Upper lobe of left lung (tissue), 6 donors: ENCODE results near the gene HBQ1. TPM values are rescaled to one million over a fixed set of nuclear protein-coding genes. Genes with fewer than 3 reads are reported as not detected.

Source experiments
- ATAC-seq, 2 donors: fragments of 200-7000 bp; cut with Tn5 transposase; one replicate each; pipeline ENCODE4 v1.9.1; 2022; ENCODE audit warnings: mild to moderate bottlenecking in 2 of 2, moderate library complexity in 2 of 2; ENCODE audit not compliant: low FRiP score in 2 of 2
- DNase-seq, 2 donors: peaks; one replicate each; pipeline ENCODE4 v3.0.0-alpha.2; 2019 to 2020
- H3K27ac ChIP-seq, 4 donors: fragments of 200-600 bp; sonication (generic); one replicate each; pipeline ENCODE4 v1.5.1; 2016 to 2019
- H3K27me3 ChIP-seq, 4 donors: fragments of 200-600 bp; sonication (generic); one replicate each; pipeline ENCODE4 v1.5.1; 2017 to 2019
- H3K36me3 ChIP-seq, 4 donors: fragments of 200-600 bp; sonication (generic); one replicate each; pipeline ENCODE4 v1.5.1; 2016 to 2019
- H3K4me1 ChIP-seq, 4 donors: fragments of 200-600 bp; sonication (generic); one replicate each; pipeline ENCODE4 v1.5.1; 2018 to 2019
- H3K4me3 ChIP-seq, 4 donors: fragments of 200-600 bp; sonication (generic); one replicate each; pipeline ENCODE4 v1.5.1; 2017 to 2019; ENCODE audit warnings: mild to moderate bottlenecking in 2 of 4, moderate library complexity in 1 of 4
- H3K9me3 ChIP-seq, 4 donors: fragments of 200-600 bp; sonication (generic); one replicate each; pipeline ENCODE4 v1.5.1; 2018 to 2019
- CTCF ChIP-seq, 6 experiments: fragments of 450-650 bp in 4 of 6; fragments of 200-600 bp in 2 of 6; sonication (generic) in 2 of 6; IDR thresholded peaks; one replicate each; pipeline ENCODE4 v1.5.1; 2016 to 2019; ENCODE audit warnings: antibody characterized with exemption in 6 of 6
- EP300 ChIP-seq, 4 donors: sonication (generic); formaldehyde crosslinking; IDR thresholded peaks; one replicate each; pipeline ENCODE4 v1.5.1; 2017; ENCODE audit warnings: antibody characterized with exemption in 4 of 4, control low read depth in 2 of 4
- POLR2A ChIP-seq, 4 donors: fragments of 450-650 bp; IDR thresholded peaks; one replicate each; pipeline ENCODE4 v1.5.1; 2016 to 2017; ENCODE audit warnings: antibody characterized with exemption in 4 of 4, mild to moderate bottlenecking in 2 of 4
- POLR2AphosphoS5 ChIP-seq, 2 donors: sonication (generic); formaldehyde crosslinking; IDR thresholded peaks; one replicate each; pipeline ENCODE4 v1.5.1; 2017; ENCODE audit warnings: antibody characterized with exemption in 2 of 2
- WGBS, 2 donors: methylation state at CpG; one replicate each; pipeline ENCODE4 v1.1.5; 2017 to 2018; 5-methylcytosine and 5-hydroxymethylcytosine counted together
- total RNA-seq, 6 donors: library from RNA; depleted of rRNA in 4 of 6; stranded (reverse); fragments of >200 nt in 4 of 6; gene quantifications; one replicate each; pipeline versions ENCODE4 v1.1.0 to v1.2.1, GENCODE V29; 2016 to 2021
- donor health status: DM: no; HTN: no; CAD: no; lungs with moderate emphysema.
- donor health status: DM: no; HTN: yes; CAD: no; lungs with severe emphysema.

Gene HBQ1
- total RNA-seq, 6 donors from 2014 or later: not detected

DNA sequence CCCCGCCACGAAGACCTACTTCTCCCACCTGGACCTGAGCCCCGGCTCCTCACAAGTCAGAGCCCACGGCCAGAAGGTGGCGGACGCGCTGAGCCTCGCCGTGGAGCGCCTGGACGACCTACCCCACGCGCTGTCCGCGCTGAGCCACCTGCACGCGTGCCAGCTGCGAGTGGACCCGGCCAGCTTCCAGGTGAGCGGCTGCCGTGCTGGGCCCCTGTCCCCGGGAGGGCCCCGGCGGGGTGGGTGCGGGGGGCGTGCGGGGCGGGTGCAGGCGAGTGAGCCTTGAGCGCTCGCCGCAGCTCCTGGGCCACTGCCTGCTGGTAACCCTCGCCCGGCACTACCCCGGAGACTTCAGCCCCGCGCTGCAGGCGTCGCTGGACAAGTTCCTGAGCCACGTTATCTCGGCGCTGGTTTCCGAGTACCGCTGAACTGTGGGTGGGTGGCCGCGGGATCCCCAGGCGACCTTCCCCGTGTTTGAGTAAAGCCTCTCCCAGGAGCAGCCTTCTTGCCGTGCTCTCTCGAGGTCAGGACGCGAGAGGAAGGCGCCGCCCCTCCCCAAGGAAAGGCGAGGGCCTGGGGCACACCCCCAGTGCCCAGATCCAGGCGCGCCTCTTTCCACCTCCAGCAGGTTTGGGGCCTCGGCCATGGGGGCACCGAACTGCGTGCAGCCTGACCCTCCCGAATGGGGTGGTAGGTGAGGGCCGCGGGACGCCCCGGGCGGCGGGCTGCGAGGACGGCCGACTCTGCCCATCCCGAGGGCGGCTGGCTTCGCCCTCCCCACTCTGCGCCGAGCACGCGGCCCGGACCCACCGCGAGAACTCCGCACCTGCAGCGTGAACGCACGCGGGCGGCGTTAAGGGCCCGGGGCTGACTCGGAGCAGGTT lies 664 bp downstream of the HBQ1 start:
- peak overlapping the region; percentile 8 to 41 (median 28) for H3K4me3 ChIP-seq
- DNase-seq: peak; percentile 74 to 97
- no peaks in the 10 kb centered on the region for H3K9me3 ChIP-seq
- H3K4me1 ChIP-seq: peaks cover 15 to 29% (median 18%) of the 10 kb centered on the region in 4 donors
- TF ChIP-seq CTCF (IDR thresholded peaks at IDR 0.05) (no peak), POLR2AphosphoS5 (IDR thresholded peaks at IDR 0.05) (peak in 1 of 2 donors; percentile 17), POLR2A (IDR thresholded peaks at IDR 0.05) (peak in 1 of 4 donors; percentile 36)
- H3K27ac ChIP-seq: no peak overlapping the region
- no peaks in the 10 kb centered on the region for H3K36me3 ChIP-seq
- ATAC-seq: peak; percentile 37 to 89
- 2% methylated on average over 13 of the region's 89 CpGs; no CpG with 5 or more reads in 1 of the 2 donors for WGBS, 2 donors
- H3K27me3 ChIP-seq: peaks cover 0 to 40% (median 19%) of the 10 kb centered on the region in 4 donors

DNA sequence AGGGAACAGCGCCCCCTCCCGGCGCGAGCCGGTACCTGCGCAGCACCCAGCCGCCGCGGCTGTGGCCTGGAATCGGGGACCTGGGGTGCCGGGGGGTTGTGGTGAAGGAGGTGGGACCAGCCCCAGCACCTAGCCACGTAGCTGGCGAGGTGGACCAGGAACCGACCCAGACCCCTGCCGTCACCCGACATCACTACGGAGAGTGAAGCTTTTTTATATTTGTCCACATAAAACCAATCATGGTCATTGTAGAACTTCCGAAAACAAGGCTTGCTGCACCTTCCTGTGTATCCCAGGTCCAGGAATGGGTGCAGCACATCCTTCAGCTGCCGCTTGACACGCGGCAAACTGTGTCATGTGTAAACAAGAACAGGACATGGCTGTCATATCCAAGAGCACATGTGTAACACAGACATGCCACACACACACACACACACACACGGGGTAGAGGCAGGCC lies 1.3 kb downstream of the HBQ1 start:
- H3K27ac ChIP-seq: no peak overlapping the region
- no peaks in the 10 kb centered on the region for H3K9me3 ChIP-seq
- ATAC-seq (peak; percentile 8 to 89), DNase-seq (no peak)
- H3K27me3 ChIP-seq: peaks cover 0 to 40% (median 19%) of the 10 kb centered on the region in 4 donors
- H3K36me3 ChIP-seq: no peaks in the 10 kb centered on the region
- 16% methylated on average over 11 of the region's 22 CpGs; no CpG with 5 or more reads in 1 of the 2 donors for WGBS, 2 donors
- peaks cover 15 to 26% (median 18%) of the 10 kb centered on the region in 4 donors for H3K4me1 ChIP-seq
- TF ChIP-seq POLR2AphosphoS5 (IDR thresholded peaks at IDR 0.05) (no peak), CTCF (IDR thresholded peaks at IDR 0.05) (peak; percentile 97 to 99 (median 98)), POLR2A (IDR thresholded peaks at IDR 0.05) (peak in 1 of 4 donors; percentile 9)
- H3K4me3 ChIP-seq: peak overlapping the region in 2 of 4 donors; percentile 39 to 41

DNA sequence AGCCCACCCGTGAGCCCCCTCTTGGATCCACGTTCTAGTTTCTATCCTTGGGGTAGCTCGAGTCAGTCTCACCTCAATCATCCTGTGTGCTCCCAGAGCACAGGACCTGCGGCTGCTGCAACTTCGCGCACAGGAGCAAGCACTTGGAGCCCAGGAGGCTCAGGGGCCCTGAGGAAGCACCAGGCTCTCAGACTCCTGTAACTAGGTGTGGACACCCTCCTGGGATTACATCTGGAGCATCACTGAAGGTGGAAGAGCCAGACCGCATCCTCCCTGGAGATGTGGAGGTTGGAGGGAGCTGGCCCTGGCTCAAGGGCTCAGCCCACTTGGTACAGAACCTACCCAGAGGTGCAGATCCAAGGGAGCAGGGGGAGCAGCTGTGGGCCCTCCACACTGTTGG lies 2.7 kb downstream of the HBQ1 start:
- Histone ChIP-seq H3K4me1 (peaks cover 15 to 21% (median 18%) of the 10 kb centered on the region in 4 donors), H3K36me3 (peaks cover 2 to 10% (median 9%) of the 10 kb centered on the region in 4 donors), H3K27ac (no peak overlapping the region), H3K27me3 (peaks cover 0 to 32% (median 11%) of the 10 kb centered on the region in 4 donors), H3K4me3 (no peak overlapping the region), H3K9me3 (no peaks in the 10 kb centered on the region)
- ATAC-seq: peak in 1 of 2 donors; percentile 19
- no peak for DNase-seq
- WGBS, 2 donors: 82% methylated on average over 6 to 7 of the region's 7 CpGs
- TF ChIP-seq POLR2AphosphoS5 (IDR thresholded peaks at IDR 0.05) (no peak), POLR2A (IDR thresholded peaks at IDR 0.05) (no peak), CTCF (IDR thresholded peaks at IDR 0.05) (no peak), EP300 (IDR thresholded peaks at IDR 0.05) (no peak)

- TF ChIP-seq EP300 (IDR thresholded peaks at IDR 0.05): no peak
- TF ChIP-seq CTCF (IDR thresholded peaks at IDR 0.05): no peak
- TF ChIP-seq POLR2AphosphoS5 (IDR thresholded peaks at IDR 0.05): no peak
- no peak for TF ChIP-seq POLR2A (IDR thresholded peaks at IDR 0.05)
- Histone ChIP-seq H3K27ac (no peak overlapping the region), H3K27me3 (peaks cover 0 to 10% (median 3%) of the 10 kb centered on the region in 4 donors), H3K4me3 (no peak overlapping the region), H3K36me3 (peaks cover 21 to 31% (median 29%) of the 10 kb centered on the region in 4 donors), H3K9me3 (no peaks in the 10 kb centered on the region), H3K4me1 (peaks cover 14 to 16% (median 14%) of the 10 kb centered on the region in 4 donors)
- 87 to 96% methylated on average over 8 to 13 of the region's 13 CpGs for WGBS, 2 donors
- DNase-seq: no peak
- no peak for ATAC-seq
These were observed 5.0 kb downstream of the HBQ1 start for GRCh38 chr16:185213-185612.
